Activated CD4-positive, alpha-beta memory T cell treated with anti-CD3 and anti-CD28 coated beads, Interleukin-2, amount 10 ng/mL, durations not matched to agents 7 days and 5 days (primary cell): ENCODE data around the gene ASTN2. TPM values are rescaled to one million over a fixed set of nuclear protein-coding genes. Genes with fewer than 3 reads are reported as not detected.

Source experiments
- CTCF ChIA-PET: fragments of 350-600 bp; sonication (Branson Sonifier 250); formaldehyde crosslinking; loops from one replicate; lab custom pipeline; 2021; ENCODE audit warnings: antibody characterized with exemption, inconsistent platforms; lab: Charles Lee
- POLR2A ChIA-PET: fragments of 350-600 bp; sonication (Branson Sonifier 250); formaldehyde crosslinking; loops from one replicate; lab custom pipeline; 2021; ENCODE audit warnings: antibody characterized with exemption; lab: Charles Lee
- DNase-seq: peaks from one replicate; pipeline ENCODE4 v3.0.0-alpha.2; 2020
- H3K27ac Mint-ChIP-seq: one replicate; pipeline ENCODE4 v1.8.0; 2021; ENCODE audit warnings: mild to moderate bottlenecking, mixed read lengths
- H3K27me3 Mint-ChIP-seq: one replicate; pipeline ENCODE4 v1.8.0; 2021; ENCODE audit warnings: mixed read lengths
- H3K36me3 Mint-ChIP-seq: one replicate; pipeline ENCODE4 v1.8.0; 2021; ENCODE audit warnings: low read depth, mixed read lengths
- H3K4me1 Mint-ChIP-seq: one replicate; pipeline ENCODE4 v1.8.0; 2021; ENCODE audit warnings: mixed read lengths
- H3K4me3 Mint-ChIP-seq: one replicate; pipeline ENCODE4 v1.8.0; 2021; ENCODE audit warnings: mild to moderate bottlenecking, mixed read lengths
- H3K9me3 Mint-ChIP-seq: one replicate; pipeline ENCODE4 v1.8.0; 2021; ENCODE audit warnings: mixed read lengths
- total RNA-seq, 2 experiments: library from RNA; stranded (reverse); gene quantifications; one replicate each; pipeline ENCODE4 v1.2.3, GENCODE V29; 2021

Gene ASTN2
- total RNA-seq, 2 experiments from 2014 or later: 2.5 to 3.0 TPM

GRCh38 chr9:116543731-116544400, 871.0 kb downstream of the ASTN2 start:
- no peak overlapping the region for H3K4me3 Mint-ChIP-seq
- CTCF ChIA-PET: no interaction called here
- peaks cover 2% of the 10 kb centered on the region for H3K4me1 Mint-ChIP-seq
- no peaks in the 10 kb centered on the region for H3K9me3 Mint-ChIP-seq
- H3K36me3 Mint-ChIP-seq: no peaks in the 10 kb centered on the region
- DNase-seq: no peak
- POLR2A ChIA-PET: no interaction called here
- no peak overlapping the region for H3K27ac Mint-ChIP-seq
- H3K27me3 Mint-ChIP-seq: no peaks in the 10 kb centered on the region

GRCh38 chr9:116541402-116541801, 873.5 kb downstream of the ASTN2 start:
- no peaks in the 10 kb centered on the region for H3K27me3 Mint-ChIP-seq
- no peaks in the 10 kb centered on the region for H3K36me3 Mint-ChIP-seq
- H3K4me3 Mint-ChIP-seq: no peak overlapping the region
- H3K9me3 Mint-ChIP-seq: no peaks in the 10 kb centered on the region
- ChIA-PET CTCF (no interaction called here), POLR2A (no interaction called here)
- no peak for DNase-seq
- no peak overlapping the region for H3K27ac Mint-ChIP-seq
- no peaks in the 10 kb centered on the region for H3K4me1 Mint-ChIP-seq

GRCh38 chr9:116539549-116539948, 875.3 kb downstream of the ASTN2 start:
- no peaks in the 10 kb centered on the region for H3K4me1 Mint-ChIP-seq
- ChIA-PET CTCF (no interaction called here), POLR2A (no interaction called here)
- DNase-seq: no peak
- H3K27ac Mint-ChIP-seq: no peak overlapping the region
- no peaks in the 10 kb centered on the region for H3K27me3 Mint-ChIP-seq
- no peak overlapping the region for H3K4me3 Mint-ChIP-seq
- H3K9me3 Mint-ChIP-seq: peaks cover under 1% of the 10 kb centered on the region
- H3K36me3 Mint-ChIP-seq: no peaks in the 10 kb centered on the region

GRCh38 chr9:116525611-116526010, 889.2 kb downstream of the ASTN2 start:
- no peak for DNase-seq
- H3K9me3 Mint-ChIP-seq: peaks cover 4% of the 10 kb centered on the region
- H3K4me3 Mint-ChIP-seq: no peak overlapping the region
- H3K36me3 Mint-ChIP-seq: no peaks in the 10 kb centered on the region
- no peaks in the 10 kb centered on the region for H3K4me1 Mint-ChIP-seq
- no peaks in the 10 kb centered on the region for H3K27me3 Mint-ChIP-seq
- POLR2A ChIA-PET: no interaction called here
- H3K27ac Mint-ChIP-seq: no peak overlapping the region
- CTCF ChIA-PET: no interaction called here

- Mint-ChIP-seq H3K9me3 (peaks cover 5% of the 10 kb centered on the region), H3K4me1 (no peaks in the 10 kb centered on the region), H3K27me3 (no peaks in the 10 kb centered on the region), H3K4me3 (no peak overlapping the region), H3K36me3 (no peaks in the 10 kb centered on the region), H3K27ac (no peak overlapping the region)
- DNase-seq: no peak
- CTCF ChIA-PET: no interaction called here
- POLR2A ChIA-PET: no interaction called here
Measured at GRCh38 chr9:116524778-116525470, 889.9 kb downstream of the ASTN2 start.

GRCh38 chr9:116520218-116520617, 894.6 kb downstream of the ASTN2 start:
- CTCF ChIA-PET: no interaction called here
- POLR2A ChIA-PET: no interaction called here
- no peak for DNase-seq
- no peaks in the 10 kb centered on the region for H3K4me1 Mint-ChIP-seq
- H3K27ac Mint-ChIP-seq: no peak overlapping the region
- H3K27me3 Mint-ChIP-seq: no peaks in the 10 kb centered on the region
- no peaks in the 10 kb centered on the region for H3K36me3 Mint-ChIP-seq
- H3K9me3 Mint-ChIP-seq: peaks cover 10% of the 10 kb centered on the region
- H3K4me3 Mint-ChIP-seq: no peak overlapping the region

GRCh38 chr9:116516456-116516855, 898.4 kb downstream of the ASTN2 start:
- H3K36me3 Mint-ChIP-seq: no peaks in the 10 kb centered on the region
- no peak overlapping the region for H3K27ac Mint-ChIP-seq
- DNase-seq: no peak
- POLR2A ChIA-PET: no interaction called here
- H3K4me3 Mint-ChIP-seq: no peak overlapping the region
- CTCF ChIA-PET: no interaction called here
- H3K4me1 Mint-ChIP-seq: no peaks in the 10 kb centered on the region
- peaks cover 19% of the 10 kb centered on the region for H3K9me3 Mint-ChIP-seq
- no peaks in the 10 kb centered on the region for H3K27me3 Mint-ChIP-seq

GRCh38 chr9:116515541-116515940, 899.3 kb downstream of the ASTN2 start:
- no peaks in the 10 kb centered on the region for H3K4me1 Mint-ChIP-seq
- DNase-seq: no peak
- CTCF ChIA-PET: no interaction called here
- POLR2A ChIA-PET: no interaction called here
- no peak overlapping the region for H3K4me3 Mint-ChIP-seq
- H3K27ac Mint-ChIP-seq: no peak overlapping the region
- no peaks in the 10 kb centered on the region for H3K27me3 Mint-ChIP-seq
- H3K36me3 Mint-ChIP-seq: no peaks in the 10 kb centered on the region
- peaks cover 19% of the 10 kb centered on the region for H3K9me3 Mint-ChIP-seq

GRCh38 chr9:116506685-116507084, 908.2 kb downstream of the ASTN2 start:
- Mint-ChIP-seq H3K27me3 (no peaks in the 10 kb centered on the region), H3K27ac (no peak overlapping the region), H3K9me3 (peaks cover 7% of the 10 kb centered on the region), H3K36me3 (no peaks in the 10 kb centered on the region), H3K4me1 (no peaks in the 10 kb centered on the region), H3K4me3 (no peak overlapping the region)
- DNase-seq: no peak
- ChIA-PET CTCF (no interaction called here), POLR2A (no interaction called here)

GRCh38 chr9:116504893-116505480, 909.9 kb downstream of the ASTN2 start:
- POLR2A ChIA-PET: no interaction called here
- CTCF ChIA-PET: no interaction called here
- H3K27ac Mint-ChIP-seq: no peak overlapping the region

GRCh38 chr9:116504081-116504480, 910.8 kb downstream of the ASTN2 start:
- CTCF ChIA-PET: no interaction called here
- POLR2A ChIA-PET: no interaction called here
- H3K4me3 Mint-ChIP-seq: no peak overlapping the region

More at GRCh38 chr9:116504893-116505480, 909.9 kb downstream of the ASTN2 start:
- H3K4me3 Mint-ChIP-seq: no peak overlapping the region
- H3K4me1 Mint-ChIP-seq: no peaks in the 10 kb centered on the region
- H3K27me3 Mint-ChIP-seq: no peaks in the 10 kb centered on the region
- no peaks in the 10 kb centered on the region for H3K36me3 Mint-ChIP-seq
- H3K9me3 Mint-ChIP-seq: peaks cover 4% of the 10 kb centered on the region
- no peak for DNase-seq

GRCh38 chr9:116502746-116503145, 912.1 kb downstream of the ASTN2 start:
- peaks cover 4% of the 10 kb centered on the region for H3K9me3 Mint-ChIP-seq
- no peak for DNase-seq
- ChIA-PET POLR2A (no interaction called here), CTCF (no interaction called here)
- no peaks in the 10 kb centered on the region for H3K36me3 Mint-ChIP-seq
- no peak overlapping the region for H3K4me3 Mint-ChIP-seq
- H3K4me1 Mint-ChIP-seq: no peaks in the 10 kb centered on the region
- H3K27me3 Mint-ChIP-seq: no peaks in the 10 kb centered on the region
- no peak overlapping the region for H3K27ac Mint-ChIP-seq

More at GRCh38 chr9:116504081-116504480, 910.8 kb downstream of the ASTN2 start:
- H3K4me1 Mint-ChIP-seq: no peaks in the 10 kb centered on the region
- H3K27ac Mint-ChIP-seq: no peak overlapping the region
- peaks cover 4% of the 10 kb centered on the region for H3K9me3 Mint-ChIP-seq
- H3K36me3 Mint-ChIP-seq: no peaks in the 10 kb centered on the region
- DNase-seq: no peak
- H3K27me3 Mint-ChIP-seq: no peaks in the 10 kb centered on the region

- Mint-ChIP-seq H3K9me3 (peaks cover 4% of the 10 kb centered on the region), H3K27me3 (no peaks in the 10 kb centered on the region), H3K4me3 (no peak overlapping the region), H3K36me3 (no peaks in the 10 kb centered on the region), H3K4me1 (no peaks in the 10 kb centered on the region), H3K27ac (no peak overlapping the region)
- CTCF ChIA-PET: no interaction called here
- no peak for DNase-seq
- POLR2A ChIA-PET: no interaction called here
Measured at GRCh38 chr9:116501871-116502270, 913.0 kb downstream of the ASTN2 start.
